DND-41 (cell line): ENCODE data around the gene RHOB.

ENCODE experiments used
- ATAC-seq: fragments of 200-7000 bp; cut with Tn5 transposase; 3 replicates; pipeline ENCODE4 v1.9.1; 2021; ENCODE audit warnings: low read depth; ENCODE audit not compliant: insufficient read depth
- DNase-seq: peaks from one replicate; pipeline ENCODE4 v3.0.0-alpha.2; 2020
- H2AFZ ChIP-seq: 2 replicates; pipeline ENCODE4 v1.6.0; 2012; ENCODE audit warnings: low read depth, low read length
- H3K27ac ChIP-seq: 2 replicates; pipeline ENCODE4 v1.5.1; 2012; ENCODE audit warnings: low read length, inconsistent platforms
- H3K27me3 ChIP-seq: fragments of 200-600 bp; sonication (generic); 2 replicates; pipeline ENCODE4 v1.6.0; 2012; ENCODE audit warnings: low read length, mild to moderate bottlenecking, inconsistent platforms; ENCODE audit not compliant: insufficient read depth, poor library complexity
- H3K36me3 ChIP-seq: 2 replicates; pipeline ENCODE4 v1.5.1; 2012; ENCODE audit warnings: low read length, inconsistent platforms; ENCODE audit not compliant: insufficient read depth
- H3K4me1 ChIP-seq: 2 replicates; pipeline ENCODE4 v1.5.1; 2012; ENCODE audit warnings: mild to moderate bottlenecking, low read length; ENCODE audit not compliant: insufficient read depth
- H3K4me2 ChIP-seq: 2 replicates; pipeline ENCODE4 v1.6.0; 2012; ENCODE audit warnings: mild to moderate bottlenecking, moderate library complexity, low read length, inconsistent platforms; ENCODE audit not compliant: insufficient read depth
- H3K4me3 ChIP-seq, 2 experiments: fragments of 200-600 bp in 1 of 2; shearing (Covaris generic) in 1 of 2; 2 replicates each; pipeline ENCODE4 v1.5.1; 2012 to 2016; ENCODE audit warnings: inconsistent platforms in 2 of 2, low read length in 2 of 2, mild to moderate bottlenecking in 2 of 2, low read depth in 1 of 2, moderate library complexity in 1 of 2
- H3K79me2 ChIP-seq: 2 replicates; pipeline ENCODE4 v1.6.0; 2012; ENCODE audit warnings: low read length, inconsistent platforms; ENCODE audit not compliant: insufficient read depth
- H3K9ac ChIP-seq: 2 replicates; pipeline ENCODE4 v1.6.0; 2012; ENCODE audit warnings: low read depth, mild to moderate bottlenecking, inconsistent platforms, low read length, moderate library complexity
- H3K9me3 ChIP-seq: 2 replicates; pipeline ENCODE4 v1.5.1; 2012; ENCODE audit warnings: low read length, moderate library complexity, mild to moderate bottlenecking, inconsistent platforms; ENCODE audit not compliant: insufficient read depth, severe bottlenecking
- H4K20me1 ChIP-seq: 2 replicates; pipeline ENCODE4 v1.6.0; 2012; ENCODE audit warnings: low read length; ENCODE audit not compliant: insufficient read depth
- CTCF ChIP-seq: IDR thresholded peaks from 2 replicates; pipeline ENCODE4 v1.5.1; 2012; ENCODE audit warnings: borderline replicate concordance, low read length, moderate library complexity, mild to moderate bottlenecking; ENCODE audit not compliant: poor library complexity, severe bottlenecking; ENCODE audit errors: extremely low read depth
- EZH2 ChIP-seq: IDR thresholded peaks from 3 replicates; pipeline ENCODE4 v1.6.1; 2012; ENCODE audit warnings: borderline replicate concordance, low read depth, mild to moderate bottlenecking, moderate library complexity, low read length, inconsistent platforms; ENCODE audit not compliant: severe bottlenecking

The RHOB gene

DNA sequence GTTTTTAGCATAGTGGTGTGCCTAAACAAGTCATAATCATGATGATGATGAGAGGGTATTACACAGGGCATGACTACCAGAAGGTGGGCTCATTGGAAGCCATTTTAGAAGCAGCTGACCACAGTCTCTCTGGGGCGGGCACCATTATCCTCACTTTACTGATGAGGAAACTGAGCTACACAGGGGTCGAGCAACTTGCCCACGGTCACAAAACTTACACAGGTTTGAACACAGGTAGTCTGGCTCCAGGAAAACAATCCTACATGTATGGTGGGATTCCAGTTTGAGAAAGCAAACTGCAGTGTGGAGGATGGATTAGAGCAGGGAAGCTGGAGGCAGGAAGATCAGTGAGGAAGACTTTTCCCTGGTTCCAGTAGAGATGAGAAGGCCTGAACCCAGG lies 6.2 kb downstream of the RHOB start:
- no peaks in the 10 kb centered on the region for H3K4me1 ChIP-seq

GRCh38 chr2:20454036-20454981 lies 7.4 kb downstream of the RHOB start:
- H4K20me1 ChIP-seq = no peaks in the 10 kb centered on the region
- no peak overlapping the region for H3K4me2 ChIP-seq
- H3K36me3 ChIP-seq = no peaks in the 10 kb centered on the region
- peaks cover 12% of the 10 kb centered on the region for H3K27me3 ChIP-seq
- ATAC-seq (no peak), DNase-seq (no peak)
- H2AFZ ChIP-seq = no peak overlapping the region
- H3K4me1 ChIP-seq = no peaks in the 10 kb centered on the region
- no peaks in the 10 kb centered on the region for H3K9me3 ChIP-seq
- H3K27ac ChIP-seq = no peak overlapping the region
- no peak overlapping the region for H3K4me3 ChIP-seq
- TF ChIP-seq CTCF = no peak
- no peak for TF ChIP-seq EZH2
- H3K9ac ChIP-seq = no peak overlapping the region
- H3K79me2 ChIP-seq = no peaks in the 10 kb centered on the region

More for the DNA sequence above, 6.2 kb downstream of the RHOB start:
- H3K36me3 ChIP-seq = no peaks in the 10 kb centered on the region
- no peaks in the 10 kb centered on the region for H4K20me1 ChIP-seq
- H3K79me2 ChIP-seq = no peaks in the 10 kb centered on the region
- no peak for DNase-seq
- no peaks in the 10 kb centered on the region for H3K9me3 ChIP-seq
- no peak for TF ChIP-seq EZH2
- TF ChIP-seq CTCF = no peak
- ATAC-seq = no peak
- no peak overlapping the region for H2AFZ ChIP-seq
- no peak overlapping the region for H3K9ac ChIP-seq
- no peak overlapping the region for H3K4me2 ChIP-seq
- no peak overlapping the region for H3K4me3 ChIP-seq
- peaks cover 12% of the 10 kb centered on the region for H3K27me3 ChIP-seq
- no peak overlapping the region for H3K27ac ChIP-seq

- Histone ChIP-seq H3K36me3 (no peaks in the 10 kb centered on the region), H3K4me3 (no peak overlapping the region), H3K4me2 (no peak overlapping the region), H2AFZ (no peak overlapping the region), H3K4me1 (no peaks in the 10 kb centered on the region), H3K9ac (no peak overlapping the region), H3K27ac (no peak overlapping the region), H4K20me1 (no peaks in the 10 kb centered on the region), H3K79me2 (no peaks in the 10 kb centered on the region), H3K9me3 (no peaks in the 10 kb centered on the region), H3K27me3 (peaks cover 12% of the 10 kb centered on the region)
- ATAC-seq = no peak
- TF ChIP-seq EZH2 = no peak
- no peak for TF ChIP-seq CTCF
- DNase-seq = no peak
These were observed 8.3 kb downstream of the RHOB start for GRCh38 chr2:20455076-20455587.
